Mesenchymal stem cell (in vitro differentiated cells and primary cell): ENCODE measurements around the gene F11.
"Not testable (repeated sequence)": the region's sequence is repeated elsewhere in the genome, so short reads cannot be mapped to it uniquely, and the experiment has no call there.

Experiments used
- DNase-seq: peaks from one replicate; pipeline ENCODE4 v3.0.0-alpha.2; 2013
- H2AFZ ChIP-seq: one replicate; pipeline ENCODE4 v1.6.1; 2013; ENCODE audit warnings: low read depth, mild to moderate bottlenecking, control low read depth, inconsistent platforms, low read length, moderate library complexity
- H2AK5ac ChIP-seq: 2 replicates; pipeline ENCODE4 v1.6.1; 2013; ENCODE audit warnings: low read length, moderate library complexity, mild to moderate bottlenecking, inconsistent platforms; ENCODE audit not compliant: severe bottlenecking
- H2BK120ac ChIP-seq: one replicate; pipeline ENCODE4 v1.6.1; 2013; ENCODE audit warnings: low read depth, mild to moderate bottlenecking, inconsistent platforms, low read length, moderate library complexity
- H2BK12ac ChIP-seq, 2 experiments: one replicate each; pipeline ENCODE4 v1.6.1; 2013; ENCODE audit warnings: inconsistent platforms in 2 of 2, low read length in 2 of 2, mild to moderate bottlenecking in 2 of 2, moderate library complexity in 2 of 2, control low read depth in 1 of 2
- H2BK15ac ChIP-seq: one replicate; pipeline ENCODE4 v1.6.1; 2013; ENCODE audit warnings: mild to moderate bottlenecking, low read depth, inconsistent platforms; ENCODE audit not compliant: poor library complexity, severe bottlenecking
- H2BK5ac ChIP-seq: 2 replicates; pipeline ENCODE4 v1.6.1; 2013; ENCODE audit warnings: low read depth, mild to moderate bottlenecking, low read length, control low read depth, inconsistent platforms; ENCODE audit not compliant: poor library complexity, severe bottlenecking
- H3K14ac ChIP-seq, 2 experiments: one replicate each; pipeline ENCODE4 v1.6.1; 2013; ENCODE audit warnings: inconsistent platforms in 2 of 2, low read length in 2 of 2, control low read depth in 1 of 2, mild to moderate bottlenecking in 1 of 2, moderate library complexity in 1 of 2
- H3K18ac ChIP-seq, 2 experiments: one replicate each; pipeline ENCODE4 v1.6.1; 2013; ENCODE audit warnings: inconsistent platforms in 2 of 2, low read length in 2 of 2, control low read depth in 1 of 2, low read depth in 1 of 2, mild to moderate bottlenecking in 1 of 2
- H3K23ac ChIP-seq, 2 experiments: one replicate each; pipeline ENCODE4 v1.6.1; 2013; ENCODE audit warnings: inconsistent platforms in 2 of 2, low read length in 2 of 2, mild to moderate bottlenecking in 2 of 2, moderate library complexity in 2 of 2, control low read depth in 1 of 2
- H3K27ac ChIP-seq: 2 replicates; pipeline ENCODE4 v1.5.1; 2013; ENCODE audit warnings: mild to moderate bottlenecking, moderate library complexity, low read length, control low read depth, inconsistent platforms; ENCODE audit not compliant: poor library complexity, severe bottlenecking
- H3K27me3 ChIP-seq, 2 experiments: 2 replicates each; pipeline versions ENCODE4 v1.6.1 to v1.7.0; 2013; ENCODE audit warnings: low read length in 2 of 2, mild to moderate bottlenecking in 2 of 2, moderate library complexity in 2 of 2, control low read depth in 1 of 2, inconsistent platforms in 1 of 2; ENCODE audit not compliant: control insufficient read depth in 1 of 2, insufficient read depth in 1 of 2
- H3K36me3 ChIP-seq, 2 experiments: 2 replicates each; pipeline versions ENCODE4 v1.6.1 to v1.7.0; 2013; ENCODE audit warnings: low read length in 2 of 2, control low read depth in 1 of 2, inconsistent platforms in 1 of 2, low read depth in 1 of 2, mild to moderate bottlenecking in 1 of 2; ENCODE audit not compliant: insufficient read depth in 2 of 2, control insufficient read depth in 1 of 2
- H3K4ac ChIP-seq, 2 experiments: one replicate each; pipeline ENCODE4 v1.6.1; 2013; ENCODE audit warnings: inconsistent platforms in 2 of 2, low read length in 2 of 2, mild to moderate bottlenecking in 2 of 2, moderate library complexity in 2 of 2, control low read depth in 1 of 2, low read depth in 1 of 2
- H3K4me1 ChIP-seq: 2 replicates; pipeline ENCODE4 v1.6.1; 2013; ENCODE audit warnings: low read depth, low read length, control low read depth; ENCODE audit not compliant: control insufficient read depth, insufficient read depth
- H3K4me2 ChIP-seq: 2 replicates; pipeline ENCODE4 v1.6.1; 2013; ENCODE audit warnings: low read length, mild to moderate bottlenecking, inconsistent platforms; ENCODE audit not compliant: poor library complexity, severe bottlenecking
- H3K4me3 ChIP-seq, 2 experiments: 2 replicates each; pipeline versions ENCODE4 v1.5.1 to v1.7.0; 2013; ENCODE audit warnings: low read length in 2 of 2, mild to moderate bottlenecking in 2 of 2, control low read depth in 1 of 2, low read depth in 1 of 2; ENCODE audit not compliant: insufficient read depth in 1 of 2
- H3K79me1 ChIP-seq: replicated peaks from 2 replicates; pipeline ENCODE4 v1.6.1; 2013; ENCODE audit warnings: mild to moderate bottlenecking, control low read depth, low read length, inconsistent platforms; ENCODE audit not compliant: poor library complexity, severe bottlenecking
- H3K9ac ChIP-seq: 2 replicates; pipeline ENCODE4 v1.7.0; 2013; ENCODE audit warnings: mild to moderate bottlenecking, low read length, moderate library complexity
- H3K9me3 ChIP-seq: 2 replicates; pipeline ENCODE4 v1.7.0; 2013; ENCODE audit warnings: mild to moderate bottlenecking, low read length; ENCODE audit not compliant: control insufficient read depth
- H4K8ac ChIP-seq: one replicate; pipeline ENCODE4 v1.6.1; 2013; ENCODE audit warnings: inconsistent platforms, mild to moderate bottlenecking, low read length, moderate library complexity
- H4K91ac ChIP-seq: one replicate; pipeline ENCODE4 v1.6.1; 2013; ENCODE audit warnings: mild to moderate bottlenecking, low read length, inconsistent platforms
- WGBS: methylation state at CpG from one replicate; pipeline ENCODE4 v1.1.7; 2013; ENCODE audit warnings: mixed read lengths; 5-methylcytosine and 5-hydroxymethylcytosine counted together

F11 gene

GRCh38 chr4:186271081-186271678 is 5.2 kb downstream of the F11 start:
- WGBS, result 82% methylated on average over 9 of the region's 9 CpGs
- no peak overlapping the region for H3K27ac ChIP-seq

GRCh38 chr4:186272699-186273391 is 6.9 kb downstream of the F11 start:
- WGBS, result 90% methylated on average over 1 of the region's 4 CpGs
- H3K4ac ChIP-seq, result no peak overlapping the region
- no peak overlapping the region for H2BK5ac ChIP-seq
- no peak overlapping the region for H4K91ac ChIP-seq
- no peak overlapping the region for H2BK120ac ChIP-seq
- no peak overlapping the region for H2BK12ac ChIP-seq
- H2BK15ac ChIP-seq, result no peak overlapping the region
- H3K18ac ChIP-seq, result no peak overlapping the region
- H2AFZ ChIP-seq, result no peak overlapping the region
- H3K4me1 ChIP-seq, result no peaks in the 10 kb centered on the region
- no peak overlapping the region for H4K8ac ChIP-seq
- no peak overlapping the region for H3K9ac ChIP-seq
- H3K27me3 ChIP-seq, result no peaks in the 10 kb centered on the region
- H3K27ac ChIP-seq, result no peak overlapping the region
- no peak overlapping the region for H2AK5ac ChIP-seq
- H3K23ac ChIP-seq, result no peak overlapping the region
- H3K4me2 ChIP-seq, result no peak overlapping the region
- no peaks in the 10 kb centered on the region for H3K36me3 ChIP-seq
- no peak for DNase-seq
- H3K9me3 ChIP-seq, result no peaks in the 10 kb centered on the region
- H3K14ac ChIP-seq, result no peak overlapping the region
- H3K4me3 ChIP-seq, result no peak overlapping the region
- H3K79me1 ChIP-seq, result no peaks in the 10 kb centered on the region

More at GRCh38 chr4:186271081-186271678, 5.2 kb downstream of the F11 start:
- Histone ChIP-seq H2BK12ac (no peak overlapping the region), H2AK5ac (no peak overlapping the region), H3K79me1 (no peaks in the 10 kb centered on the region), H3K4ac (no peak overlapping the region), H3K23ac (no peak overlapping the region), H3K4me3 (no peak overlapping the region), H3K36me3 (no peaks in the 10 kb centered on the region), H4K91ac (no peak overlapping the region), H2BK15ac (no peak overlapping the region), H3K18ac (no peak overlapping the region), H3K4me1 (no peaks in the 10 kb centered on the region), H3K9ac (no peak overlapping the region), H3K4me2 (no peak overlapping the region), H2AFZ (no peak overlapping the region), H3K9me3 (no peaks in the 10 kb centered on the region), H4K8ac (no peak overlapping the region), H3K27me3 (no peaks in the 10 kb centered on the region), H2BK120ac (no peak overlapping the region), H2BK5ac (no peak overlapping the region), H3K14ac (no peak overlapping the region)
- no peak for DNase-seq

- H3K4me1 ChIP-seq, H3K14ac ChIP-seq, H3K27me3 ChIP-seq, H2BK12ac ChIP-seq, H3K9ac ChIP-seq, H3K18ac ChIP-seq, DNase-seq, H2BK5ac ChIP-seq, H2BK15ac ChIP-seq, H2AFZ ChIP-seq, H3K4ac ChIP-seq, H3K4me2 ChIP-seq, H4K8ac ChIP-seq, H3K4me3 ChIP-seq, H3K9me3 ChIP-seq, H2BK120ac ChIP-seq, H3K79me1 ChIP-seq, H3K36me3 ChIP-seq, H4K91ac ChIP-seq, H3K23ac ChIP-seq, H3K27ac ChIP-seq, H2AK5ac ChIP-seq: not testable (repeated sequence)
- WGBS, result 96% methylated on average over 5 of the region's 5 CpGs
Measured at GRCh38 chr4:186273392-186273789, 7.4 kb downstream of the F11 start.

- Histone ChIP-seq H2AFZ (no peak overlapping the region), H2AK5ac (no peak overlapping the region), H2BK12ac (no peak overlapping the region), H3K4ac (no peak overlapping the region), H4K8ac (no peak overlapping the region), H3K36me3 (no peaks in the 10 kb centered on the region), H3K79me1 (no peaks in the 10 kb centered on the region), H3K9ac (no peak overlapping the region), H2BK120ac (no peak overlapping the region), H3K9me3 (no peaks in the 10 kb centered on the region), H2BK15ac (no peak overlapping the region), H3K4me3 (no peak overlapping the region), H2BK5ac (no peak overlapping the region), H3K18ac (no peak overlapping the region), H3K23ac (no peak overlapping the region), H3K4me2 (no peak overlapping the region), H3K14ac (peak overlapping the region in 1 of 2 experiments; percentile 35), H3K4me1 (no peaks in the 10 kb centered on the region), H4K91ac (no peak overlapping the region), H3K27ac (no peak overlapping the region), H3K27me3 (peaks cover 0 to 5% of the 10 kb centered on the region in 2 experiments)
- no peak for DNase-seq
- 80% methylated on average over 5 of the region's 5 CpGs for WGBS
Measured at GRCh38 chr4:186283311-186283710, 17.3 kb downstream of the F11 start.
